Measurements from ENCODE around the gene SDK2. TPM values are rescaled to one million over a fixed set of nuclear protein-coding genes. Genes with fewer than 3 reads are reported as not detected.

The SDK2 gene
- total and polyA plus RNA-seq, 9 of the 15 experiments (the other 6 are each of a cell fraction or from before 2014, with no cell fraction given), result 0.04 TPM; not detected in 8

GRCh38 chr17:73308017-73308823, 336.0 kb downstream of the SDK2 start (continued):
- TF ChIP-seq CXXC5 (CRISPR knock-in tag; IDR thresholded peaks at IDR 0.05) (peak; percentile 71), ZFPM2 (CRISPR knock-in tag; IDR thresholded peaks at IDR 0.05) (no peak), RBBP5 (IDR thresholded peaks at IDR 0.05; ENCODE audit: borderline replicate concordance, insufficient read depth, low read length, poor library complexity, severe bottlenecking) (peak; percentile 66), TRIM25 (IDR thresholded peaks at IDR 0.05; ENCODE audit: borderline replicate concordance) (no peak), ZNF766 (CRISPR knock-in tag; conservative IDR thresholded peaks at IDR 0.05) (0 out of 2 replicates have a peak, but pooled peaks have one; percentile 53), ZBTB17 (CRISPR knock-in tag; IDR thresholded peaks at IDR 0.05) (0 out of 2 replicates have a peak, but pooled peaks have one; percentile 20), PRDM10 (IDR thresholded peaks at IDR 0.05; ENCODE audit: partially characterized antibody) (peak; percentile 19), ARNT (IDR thresholded peaks at IDR 0.05) (peak in 1 of 2 experiments; percentile 63; a peak in 1 of 4 replicates), TBL1XR1 (IDR thresholded peaks at IDR 0.05; ENCODE audit: low read length in 2 of 2) (peak; percentile 25 to 84; a peak in 2 of 4 replicates), ARID3A (IDR thresholded peaks at IDR 0.05; ENCODE audit: borderline replicate concordance, low read depth, low read length) (no peak), SOX6 (IDR thresholded peaks at IDR 0.05) (peak; percentile 66), TAF9B (IDR thresholded peaks at IDR 0.05; ENCODE audit: partially characterized antibody) (peak; percentile 21), BCOR (IDR thresholded peaks at IDR 0.05) (peak; percentile 63; the same call in 1 of the 2 replicates), TRIM28 (IDR thresholded peaks at IDR 0.05) (0 out of 2 replicates have a peak, but pooled peaks have one; percentile 53), HDGF (IDR thresholded peaks at IDR 0.05) (0 out of 2 replicates have a peak, but pooled peaks have one; percentile 37), TBP (optimal IDR thresholded peaks at IDR 0.05; ENCODE audit: low read depth, low read length) (peak; percentile 9), PREB (CRISPR knock-in tag; IDR thresholded peaks at IDR 0.05) (no peak)

All from K562 (cell line).